Stimulated activated CD4-positive, alpha-beta T cell treated with anti-CD3 and anti-CD28 coated beads, Interleukin-1b, Interleukin-23, amount 100 ng/mL, for 48 hours (primary cell): ENCODE data around the gene SERTAD3.
"Not testable (repeated sequence)": the region's sequence is repeated elsewhere in the genome, so short reads cannot be mapped to it uniquely, and the experiment has no call there.

Experiments used
- DNase-seq: peaks from one replicate; pipeline ENCODE4 v3.0.0-alpha.2; 2020

Gene SERTAD3

GRCh38 chr19:40457953-40458596 lies 13.9 kb upstream of the SERTAD3 start:
- DNase-seq = no peak

- no peak for DNase-seq
These were observed 12.9 kb upstream of the SERTAD3 start for GRCh38 chr19:40457048-40457447.

GRCh38 chr19:40453943-40454342 lies 9.8 kb upstream of the SERTAD3 start:
- not testable (repeated sequence) for DNase-seq

GRCh38 chr19:40453151-40453735 lies 9.1 kb upstream of the SERTAD3 start:
- no peak for DNase-seq

GRCh38 chr19:40452016-40452415 lies 7.9 kb upstream of the SERTAD3 start:
- DNase-seq = no peak

DNA sequence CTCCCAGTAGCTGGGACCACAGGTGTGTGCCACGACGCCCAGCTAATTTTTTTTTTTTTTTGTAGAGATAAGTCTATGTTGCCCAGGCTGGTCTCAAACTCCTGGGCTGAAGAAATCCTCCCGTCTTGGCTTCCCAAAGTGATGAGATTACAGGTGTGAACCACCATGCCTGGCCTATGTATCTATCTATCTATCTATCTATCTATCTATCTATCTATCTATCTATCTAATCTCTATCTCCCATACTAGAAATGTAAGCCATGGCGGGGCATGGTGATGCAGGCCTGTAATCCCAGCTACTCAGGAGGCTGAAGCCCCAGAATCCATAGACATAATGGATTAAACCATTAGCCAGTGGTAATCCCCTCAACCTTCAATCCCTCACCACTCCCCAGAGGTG lies 6.5 kb upstream of the SERTAD3 start:
- DNase-seq = no peak

DNA sequence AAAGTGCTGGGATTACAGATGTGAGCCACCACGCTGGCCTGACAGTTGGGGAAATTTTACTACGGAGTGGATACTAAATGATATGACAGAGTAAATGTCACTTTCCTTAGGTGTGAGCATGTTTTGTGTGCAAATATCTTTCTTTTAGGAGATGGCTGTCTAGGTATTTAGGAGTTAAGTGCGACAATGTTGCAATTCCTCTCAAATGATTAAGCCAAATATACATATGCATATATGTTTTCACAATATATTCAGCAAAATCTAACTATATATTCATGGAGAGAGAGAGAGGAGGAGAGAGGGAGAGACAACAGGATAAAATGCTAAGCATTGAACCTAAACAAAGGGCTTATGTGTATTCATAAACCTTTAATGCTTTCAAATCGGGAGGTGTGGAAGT lies 5.4 kb upstream of the SERTAD3 start:
- no peak for DNase-seq

GRCh38 chr19:40446263-40446784 lies 2.2 kb upstream of the SERTAD3 start:
- no peak for DNase-seq

DNA sequence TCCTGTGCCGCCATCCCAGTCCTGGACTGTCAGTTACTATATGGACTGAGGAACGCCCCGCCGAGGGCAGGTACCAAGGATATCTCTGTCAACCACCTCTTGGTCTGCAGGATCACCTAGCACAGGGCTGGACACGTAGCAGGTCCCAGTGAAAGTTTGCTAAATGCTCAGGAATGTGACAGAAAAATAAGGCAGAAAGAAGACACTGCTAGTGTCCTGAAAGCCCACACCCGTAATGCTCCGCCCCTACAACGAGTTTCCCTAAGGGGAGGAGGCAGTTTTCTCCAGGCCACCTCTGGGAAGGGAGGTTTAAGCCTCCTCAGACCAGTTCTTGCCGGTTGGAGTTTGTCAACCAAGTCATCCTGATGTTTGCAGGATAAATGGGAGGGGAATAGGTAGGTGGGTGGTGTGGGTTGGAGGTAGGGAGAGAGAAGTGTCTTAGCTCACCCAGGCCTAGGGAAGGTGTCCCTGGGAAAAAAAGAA lies 1.7 kb upstream of the SERTAD3 start:
- DNase-seq = no peak

DNA sequence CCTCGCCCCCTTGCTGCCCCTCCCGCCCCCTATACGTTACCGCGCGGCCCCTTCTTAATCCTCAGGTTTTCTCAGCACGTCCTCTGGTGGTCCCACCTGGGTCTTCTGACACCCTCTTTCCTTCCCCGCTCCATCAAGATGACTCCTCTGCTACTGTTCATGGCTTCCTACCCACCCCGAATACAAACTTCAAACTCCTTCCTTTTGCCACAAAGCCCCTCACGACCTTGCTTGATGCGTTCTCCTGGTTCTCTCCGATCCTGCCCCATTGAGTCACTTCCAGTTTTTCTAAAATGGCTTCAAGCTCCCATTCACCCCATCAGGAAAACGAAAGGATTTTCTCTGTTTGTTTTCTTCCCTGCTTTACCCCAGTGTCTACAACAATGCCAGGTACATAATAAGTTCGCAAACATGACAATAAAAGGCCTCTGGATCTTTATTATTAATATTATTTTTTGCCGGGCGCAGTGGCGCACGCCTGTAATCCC lies 734 bp upstream of the SERTAD3 start:
- no peak for DNase-seq

- DNase-seq = peak; percentile 100
These were observed 770 bp downstream of the SERTAD3 start for GRCh38 chr19:40443131-40443999.

DNA sequence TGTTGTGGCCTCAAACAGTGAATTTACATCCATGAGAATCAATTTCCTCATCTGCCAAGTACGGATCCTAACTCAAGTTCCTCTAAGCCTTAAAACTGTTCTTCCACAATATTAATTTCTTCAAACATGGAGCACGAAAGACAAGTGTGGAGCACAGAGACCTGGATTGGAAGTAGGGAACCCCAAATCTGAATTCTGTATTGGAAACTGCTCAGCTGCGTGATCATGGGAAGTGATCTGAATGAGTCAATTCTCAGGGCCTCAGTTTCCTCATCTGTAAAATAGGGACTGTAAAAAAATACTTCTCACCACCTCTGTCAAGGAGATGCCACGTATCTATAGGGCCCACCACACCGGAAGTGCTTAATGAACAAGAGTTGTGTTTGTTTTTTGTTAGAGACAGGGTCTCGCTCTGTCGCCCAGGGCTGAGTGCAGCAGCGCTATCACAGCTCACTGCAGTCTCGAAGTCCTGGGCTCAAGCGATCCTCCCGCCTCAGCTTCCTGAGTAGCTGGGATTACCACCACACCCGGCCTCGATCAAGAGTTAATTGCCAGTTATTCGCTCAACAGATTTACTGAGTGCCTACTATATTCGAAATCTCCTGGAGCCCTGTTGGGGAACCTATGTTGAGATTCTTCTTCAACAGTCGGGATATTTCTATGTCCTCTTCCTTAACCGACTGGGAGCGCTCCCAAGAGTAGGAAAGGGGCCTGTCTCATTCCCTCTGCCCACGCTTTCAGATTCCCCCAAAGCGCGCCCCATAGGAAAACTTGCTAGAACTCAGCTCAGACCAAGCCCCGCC lies 1.6 kb downstream of the SERTAD3 start:
- DNase-seq = no peak

DNA sequence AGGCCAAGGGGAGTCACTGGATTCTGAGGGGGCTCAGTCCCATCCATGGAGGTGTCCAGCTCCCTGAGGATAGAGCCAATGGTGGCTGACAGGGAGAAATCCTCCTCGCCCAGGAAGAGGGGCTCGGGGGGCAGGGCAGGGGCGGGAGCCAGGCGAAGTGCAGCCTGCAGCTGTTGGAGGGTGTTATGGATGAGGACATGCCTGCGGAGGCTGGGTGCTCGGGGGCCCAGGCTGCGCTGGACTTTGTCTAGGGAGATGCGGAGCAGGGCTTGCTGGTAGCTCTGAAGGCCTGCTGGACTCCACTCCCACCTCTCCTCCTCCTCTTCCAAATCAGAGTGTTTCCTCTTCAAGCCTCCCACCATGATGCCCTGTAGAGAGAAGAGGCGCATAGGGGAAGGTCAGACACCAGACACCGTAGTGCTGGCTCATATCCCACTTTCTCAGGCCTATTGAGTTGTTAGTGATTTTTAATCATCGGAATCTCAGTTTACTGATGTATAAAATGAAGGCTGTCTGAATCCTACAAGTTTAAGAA lies 2.3 kb downstream of the SERTAD3 start:
- no peak for DNase-seq

GRCh38 chr19:40438284-40438683 lies 5.9 kb downstream of the SERTAD3 start:
- no peak for DNase-seq

DNA sequence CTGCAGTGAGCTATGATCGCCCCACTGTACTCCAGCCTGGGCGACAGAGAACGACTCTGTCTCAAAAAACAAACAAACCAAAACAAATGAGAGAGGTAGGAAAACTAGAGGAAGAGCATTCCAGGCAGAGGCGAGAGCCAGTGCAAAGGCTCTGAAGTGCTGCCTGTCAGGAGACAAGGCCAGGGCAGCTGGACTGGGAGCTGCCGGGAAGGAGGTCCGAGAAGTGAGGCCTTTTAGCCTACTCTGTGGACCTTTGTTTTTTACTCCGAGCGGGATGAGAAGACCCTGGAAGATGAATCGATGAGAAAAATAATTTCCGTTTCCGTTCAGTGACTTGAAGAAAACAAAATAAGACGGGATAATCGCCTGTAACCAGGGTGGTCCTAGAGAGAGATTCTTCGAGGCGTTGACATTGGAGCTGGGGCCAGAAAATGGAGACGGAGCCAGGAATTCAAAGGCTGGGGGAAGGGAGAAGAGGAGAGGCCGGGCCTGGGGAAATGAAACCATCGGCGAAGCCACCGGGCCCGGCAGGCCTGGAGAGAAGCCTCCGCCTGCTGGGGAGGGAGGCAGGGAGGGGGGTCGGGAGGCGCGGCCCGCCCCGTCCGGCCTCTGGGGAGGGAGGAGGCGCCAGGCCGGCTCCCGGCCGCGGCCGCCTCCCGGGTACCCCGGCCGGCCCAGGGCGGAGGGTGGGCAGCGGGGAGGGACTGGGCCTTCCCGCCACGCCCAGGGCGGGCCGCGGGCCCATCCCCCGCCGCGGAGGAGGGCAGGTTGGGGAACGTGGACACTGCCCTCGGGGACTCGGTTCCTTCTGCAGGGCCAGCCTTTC lies 10.5 kb downstream of the SERTAD3 start:
- peak; percentile 46 for DNase-seq

DNA sequence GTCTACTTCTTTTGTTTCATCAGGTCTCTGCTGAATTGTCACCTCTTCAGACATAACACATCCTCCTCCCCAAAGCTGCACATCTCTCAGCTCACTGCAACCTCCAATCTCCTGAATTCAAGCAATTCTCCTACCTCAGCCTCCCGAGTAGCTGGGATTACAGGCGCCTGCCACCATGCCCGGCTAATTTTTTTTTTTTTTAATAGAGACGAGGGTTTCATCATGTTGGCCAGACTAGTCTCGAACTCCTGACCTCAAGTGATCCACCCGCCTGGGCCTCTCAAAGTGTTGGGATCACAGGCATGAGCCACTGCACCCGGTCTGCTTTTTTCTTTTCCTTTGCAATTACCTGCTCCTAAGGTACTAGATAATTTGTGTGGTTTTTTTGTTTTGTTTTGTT lies 11.4 kb downstream of the SERTAD3 start:
- DNase-seq = not testable (repeated sequence)

- no peak for DNase-seq
These were observed 12.4 kb downstream of the SERTAD3 start for GRCh38 chr19:40431698-40432097.

GRCh38 chr19:40430242-40430641 lies 13.9 kb downstream of the SERTAD3 start:
- DNase-seq = not testable (repeated sequence)

DNA sequence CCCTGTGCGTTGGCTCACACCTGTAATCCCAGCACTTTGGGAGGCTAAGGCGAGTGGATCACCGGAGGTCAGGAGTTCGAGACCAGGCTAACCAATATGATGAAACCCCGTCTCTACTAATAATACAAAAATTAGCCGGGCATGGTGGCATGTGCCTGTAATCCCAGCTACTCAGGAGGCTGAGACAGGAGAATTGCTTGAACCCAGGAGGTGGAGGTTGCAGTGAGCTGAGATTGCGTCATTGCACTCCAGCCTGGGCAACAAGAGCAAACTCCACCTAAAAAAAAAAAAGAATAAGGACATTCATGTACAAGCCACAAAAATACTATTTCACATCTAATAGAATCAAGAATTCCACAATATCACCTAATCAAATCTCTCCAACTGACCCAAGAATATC lies 15.9 kb downstream of the SERTAD3 start:
- DNase-seq = not testable (repeated sequence)

DNA sequence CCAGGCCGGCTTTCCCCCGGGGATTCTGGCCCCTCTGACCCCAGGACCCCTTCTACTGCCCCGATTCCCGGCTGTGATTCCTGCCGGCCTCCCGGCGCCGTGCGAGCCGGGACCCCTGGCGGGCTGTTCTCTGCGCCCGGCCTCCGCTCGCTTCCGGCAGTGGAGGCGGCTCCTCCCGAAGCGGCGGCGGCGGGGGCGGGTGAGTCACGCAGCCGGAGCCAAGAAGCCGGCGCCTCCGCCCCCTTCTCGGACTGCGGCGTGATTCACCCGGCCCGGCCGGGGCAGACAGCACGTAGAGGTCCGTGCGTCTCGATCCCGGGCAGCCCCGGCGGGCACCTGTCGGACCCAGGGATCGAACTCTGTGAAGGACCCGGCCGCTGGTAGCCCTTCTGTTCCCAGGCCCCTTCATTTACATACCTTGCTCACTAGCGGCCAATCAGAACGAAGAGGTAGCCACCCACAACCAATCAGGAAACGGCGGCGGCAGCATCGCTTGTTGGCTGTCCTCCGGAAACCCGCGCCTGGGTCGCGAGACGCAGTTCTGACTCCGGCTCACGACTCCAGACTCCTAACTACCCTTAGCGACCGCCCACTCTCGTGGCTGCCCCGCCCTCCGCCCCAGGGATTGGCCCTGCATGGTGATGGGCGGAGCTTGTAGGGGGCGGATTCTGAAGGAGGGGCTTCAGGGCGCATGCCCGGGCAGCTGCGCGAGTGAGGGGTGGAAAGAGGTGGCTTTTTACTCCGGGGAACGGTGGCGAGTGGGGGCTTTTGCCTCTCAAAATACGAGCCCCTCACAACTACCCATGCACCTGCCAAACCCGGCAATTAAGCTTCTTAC lies 18.5 kb downstream of the SERTAD3 start, which contains the start of gene SERTAD1:
SERTAD1 (minus strand) TSS at position 543 of the 838 bp plus-strand sequence. CDS start 2,446 bp downstream, outside the sequence.
- peak; percentile 100 for DNase-seq
